Sigmoid colon (tissue), 4 donors: Measurements from ENCODE around the gene PARL.

Source experiments
- POLR2AphosphoS5 ChIP-seq, 4 donors: sonication (generic); formaldehyde crosslinking; IDR thresholded peaks; one replicate each; pipeline ENCODE4 v1.6.1; 2017; ENCODE audit warnings: antibody characterized with exemption in 4 of 4
- TF ChIP-seq, protein P1 (sequence below), 4 experiments: fragments of 450-650 bp in 3 of 4; fragments of 200-600 bp in 1 of 4; IDR thresholded peaks; one replicate each; pipeline ENCODE4 v1.5.1; 2016 to 2019; ENCODE audit warnings: antibody characterized with exemption in 4 of 4, mild to moderate bottlenecking in 3 of 4, moderate library complexity in 2 of 4

DNA sequence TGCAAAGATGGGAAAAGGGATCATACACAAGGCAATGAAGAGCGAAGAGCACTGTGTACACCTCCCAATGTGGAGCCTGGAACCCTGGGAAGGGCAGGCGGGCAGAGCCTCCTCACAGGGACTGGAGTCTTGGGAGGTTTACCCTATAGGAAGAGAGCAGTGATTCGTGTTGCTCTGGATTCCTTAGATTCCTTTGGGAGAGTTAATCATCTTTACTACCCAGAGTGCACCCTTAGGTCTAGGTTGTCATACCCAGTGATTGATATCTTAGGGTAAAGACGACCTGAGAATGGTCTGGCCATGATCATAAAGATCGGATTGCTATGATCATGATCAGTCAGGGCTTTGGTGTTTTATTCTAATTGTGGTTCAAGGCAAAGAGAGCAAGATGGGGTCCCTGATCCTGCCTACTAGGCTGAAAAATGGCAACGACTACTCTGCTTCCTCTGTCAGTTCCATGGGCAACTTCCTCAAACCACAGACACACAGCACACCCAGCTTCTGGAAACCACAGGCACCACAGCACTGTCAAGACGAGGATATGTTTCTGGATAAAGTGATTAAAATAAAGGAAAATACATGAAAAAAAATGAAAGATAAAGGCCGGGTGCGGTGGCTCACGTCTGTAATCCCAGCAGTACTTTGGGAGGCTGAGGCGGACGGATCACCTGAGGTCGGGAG is 38.9 kb downstream of the PARL start:
- TF ChIP-seq POLR2AphosphoS5 (IDR thresholded peaks at IDR 0.05) = no peak
- TF ChIP-seq, protein P1, sequence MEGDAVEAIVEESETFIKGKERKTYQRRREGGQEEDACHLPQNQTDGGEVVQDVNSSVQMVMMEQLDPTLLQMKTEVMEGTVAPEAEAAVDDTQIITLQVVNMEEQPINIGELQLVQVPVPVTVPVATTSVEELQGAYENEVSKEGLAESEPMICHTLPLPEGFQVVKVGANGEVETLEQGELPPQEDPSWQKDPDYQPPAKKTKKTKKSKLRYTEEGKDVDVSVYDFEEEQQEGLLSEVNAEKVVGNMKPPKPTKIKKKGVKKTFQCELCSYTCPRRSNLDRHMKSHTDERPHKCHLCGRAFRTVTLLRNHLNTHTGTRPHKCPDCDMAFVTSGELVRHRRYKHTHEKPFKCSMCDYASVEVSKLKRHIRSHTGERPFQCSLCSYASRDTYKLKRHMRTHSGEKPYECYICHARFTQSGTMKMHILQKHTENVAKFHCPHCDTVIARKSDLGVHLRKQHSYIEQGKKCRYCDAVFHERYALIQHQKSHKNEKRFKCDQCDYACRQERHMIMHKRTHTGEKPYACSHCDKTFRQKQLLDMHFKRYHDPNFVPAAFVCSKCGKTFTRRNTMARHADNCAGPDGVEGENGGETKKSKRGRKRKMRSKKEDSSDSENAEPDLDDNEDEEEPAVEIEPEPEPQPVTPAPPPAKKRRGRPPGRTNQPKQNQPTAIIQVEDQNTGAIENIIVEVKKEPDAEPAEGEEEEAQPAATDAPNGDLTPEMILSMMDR (IDR thresholded peaks at IDR 0.05) = no peak
